ENCODE measurements around the gene COASY.
"Not testable (repeated sequence)": the region's sequence is repeated elsewhere in the genome, so short reads cannot be mapped to it uniquely, and the experiment has no call there.

The COASY gene

DNA sequence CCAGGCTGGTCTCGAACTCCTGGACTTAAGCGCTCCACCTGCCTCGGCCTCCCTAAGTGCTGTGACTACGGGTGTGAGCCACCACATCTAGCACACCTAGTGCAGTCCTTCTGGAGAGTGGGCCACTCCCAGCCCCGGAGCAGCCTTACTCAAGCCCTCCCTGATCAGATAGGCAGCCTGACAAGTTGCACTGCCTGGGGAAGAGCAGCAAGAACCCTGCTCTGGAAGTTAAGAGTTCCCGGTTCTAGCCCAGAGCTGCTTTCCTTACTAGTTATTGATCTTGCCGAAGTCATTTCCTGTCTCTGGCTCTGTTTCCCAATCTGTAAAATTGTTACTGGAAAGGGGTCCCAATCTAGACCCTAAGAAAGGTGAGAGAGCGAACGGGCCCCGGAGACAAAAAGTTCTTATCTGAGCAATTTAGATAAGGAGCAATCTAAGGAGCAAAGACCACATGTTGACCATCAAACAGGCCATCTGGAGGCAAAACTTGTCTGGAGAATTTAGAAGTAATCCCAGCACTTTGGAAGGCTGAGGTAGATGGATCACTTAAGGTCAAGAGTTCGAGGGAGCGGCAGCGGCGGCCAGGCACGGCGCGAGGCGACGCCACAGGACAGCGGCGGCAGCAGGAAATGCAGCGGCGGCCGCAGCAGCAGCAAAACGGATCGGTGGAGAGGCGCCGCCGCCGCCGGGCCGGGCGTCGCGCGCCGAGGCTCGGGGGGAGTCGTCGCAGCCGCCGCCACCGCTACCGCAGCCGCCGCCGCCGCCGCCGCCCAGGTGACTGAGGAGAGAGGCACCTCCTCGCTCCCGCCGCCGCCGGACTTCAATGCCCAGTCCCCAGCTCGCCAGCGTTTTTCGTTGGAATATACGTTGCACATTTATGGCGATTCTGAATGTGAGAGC is 30.2 kb upstream of the COASY start:
- peak; percentile 76 to 89 (median 82) for DNase-seq

- DNase-seq: no peak
These were observed 26.5 kb upstream of the COASY start for GRCh38 chr17:42535155-42536047.

GRCh38 chr17:42536048-42536371 is 25.9 kb upstream of the COASY start, which contains the start of gene NAGLU:
TSS of gene NAGLU (plus strand) at chr17:42536241. CDS start at chr17:42536273, 32 bp downstream.
- DNase-seq: peak; percentile 91 to 97 (median 95)

DNA sequence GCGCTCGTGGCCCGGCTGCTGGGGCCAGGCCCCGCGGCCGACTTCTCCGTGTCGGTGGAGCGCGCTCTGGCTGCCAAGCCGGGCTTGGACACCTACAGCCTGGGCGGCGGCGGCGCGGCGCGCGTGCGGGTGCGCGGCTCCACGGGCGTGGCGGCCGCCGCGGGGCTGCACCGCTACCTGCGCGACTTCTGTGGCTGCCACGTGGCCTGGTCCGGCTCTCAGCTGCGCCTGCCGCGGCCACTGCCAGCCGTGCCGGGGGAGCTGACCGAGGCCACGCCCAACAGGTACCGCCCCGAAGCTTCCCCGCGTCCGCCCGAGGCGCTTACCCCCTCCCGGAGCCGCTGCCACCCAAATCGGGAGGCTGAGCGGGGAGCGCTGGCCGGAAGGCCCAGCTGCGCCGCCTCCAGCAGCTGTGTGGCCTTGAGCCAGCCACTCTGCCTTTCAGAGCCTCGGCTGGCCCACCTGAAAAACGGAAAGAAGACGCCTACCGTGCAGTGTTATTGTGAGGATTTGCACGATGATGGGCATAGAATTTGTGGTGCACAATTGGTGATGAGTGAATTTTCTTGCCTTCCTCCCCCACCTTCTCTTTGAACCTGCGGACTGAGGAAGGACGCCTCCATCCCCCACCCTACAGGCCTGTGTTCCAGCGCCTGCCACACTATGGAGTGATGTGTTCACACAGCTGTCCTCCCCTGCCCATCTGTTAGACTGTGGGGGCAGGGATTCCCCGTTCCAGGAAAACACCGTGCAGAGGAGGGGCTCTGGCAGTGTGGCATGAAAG is 25.4 kb upstream of the COASY start:
- peak; percentile 80 to 91 (median 81) for DNase-seq

DNA sequence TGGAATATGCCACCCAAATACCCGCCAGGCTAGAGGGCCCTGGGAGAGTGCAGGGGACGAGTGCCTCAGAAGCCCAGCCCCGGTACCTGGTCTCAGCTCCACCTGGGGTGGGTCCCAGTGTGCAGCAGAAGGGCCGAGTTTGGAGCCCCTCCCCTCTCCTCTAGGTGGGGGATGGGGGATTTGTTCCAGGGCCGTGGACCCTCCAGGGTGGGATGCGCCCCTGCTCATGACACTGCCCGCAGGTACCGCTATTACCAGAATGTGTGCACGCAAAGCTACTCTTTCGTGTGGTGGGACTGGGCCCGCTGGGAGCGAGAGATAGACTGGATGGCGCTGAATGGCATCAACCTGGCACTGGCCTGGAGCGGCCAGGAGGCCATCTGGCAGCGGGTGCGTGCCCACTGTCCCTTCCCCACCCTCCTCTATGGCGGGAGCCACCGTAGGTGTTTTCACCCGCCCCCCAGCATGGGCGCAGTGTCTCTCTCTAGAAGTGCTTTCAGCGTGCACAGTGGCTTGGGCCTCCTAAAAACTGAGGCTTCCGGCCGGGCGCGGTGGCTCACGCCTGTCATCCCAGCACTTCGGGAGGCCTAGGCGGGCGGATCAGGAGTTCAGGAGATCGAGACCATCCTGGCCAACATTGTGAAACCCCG is 24.7 kb upstream of the COASY start:
- DNase-seq: no peak

- no peak for DNase-seq
These were observed 24.0 kb upstream of the COASY start for GRCh38 chr17:42537826-42538451.

GRCh38 chr17:42538482-42538881 is 23.5 kb upstream of the COASY start:
- DNase-seq: no peak

- not testable (repeated sequence) for DNase-seq
These were observed 21.4 kb upstream of the COASY start for GRCh38 chr17:42540558-42540957.

DNA sequence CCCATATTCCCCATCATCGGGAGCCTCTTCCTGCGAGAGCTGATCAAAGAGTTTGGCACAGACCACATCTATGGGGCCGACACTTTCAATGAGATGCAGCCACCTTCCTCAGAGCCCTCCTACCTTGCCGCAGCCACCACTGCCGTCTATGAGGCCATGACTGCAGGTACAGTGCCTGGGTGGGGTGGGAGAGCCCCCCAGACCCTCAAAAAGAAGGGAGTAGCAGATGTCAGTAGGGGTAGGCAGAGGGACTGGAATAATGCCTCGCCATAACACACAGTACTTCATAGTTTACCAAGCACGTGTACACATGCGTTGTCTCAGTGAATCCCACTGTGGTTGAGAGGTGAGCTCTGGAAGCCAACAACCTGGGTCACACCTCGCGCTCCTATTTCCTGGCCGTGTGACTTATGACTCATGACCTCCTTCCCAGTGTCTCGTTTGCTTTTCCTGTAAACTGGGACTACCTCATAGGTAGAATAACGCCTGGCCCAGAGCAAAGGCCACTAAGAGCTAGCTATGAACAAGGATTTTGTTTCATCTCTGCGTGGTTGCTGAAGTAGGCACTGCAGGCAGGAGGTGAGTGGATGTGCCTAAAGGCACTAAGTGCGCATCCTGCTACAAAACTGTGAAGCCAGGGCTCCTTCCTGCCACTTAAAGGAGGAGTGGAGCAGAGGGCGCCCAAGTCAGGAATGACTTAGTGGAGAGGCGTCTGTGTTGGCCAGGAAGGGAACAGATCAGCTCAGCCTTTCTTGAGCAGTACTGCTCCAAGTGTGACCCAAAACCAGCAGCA is 20.7 kb upstream of the COASY start:
- DNase-seq: no peak

- no peak for DNase-seq
These were observed 18.5 kb upstream of the COASY start for GRCh38 chr17:42543190-42544079.

GRCh38 chr17:42544874-42545283 is 17.1 kb upstream of the COASY start:
- DNase-seq: no peak

DNA sequence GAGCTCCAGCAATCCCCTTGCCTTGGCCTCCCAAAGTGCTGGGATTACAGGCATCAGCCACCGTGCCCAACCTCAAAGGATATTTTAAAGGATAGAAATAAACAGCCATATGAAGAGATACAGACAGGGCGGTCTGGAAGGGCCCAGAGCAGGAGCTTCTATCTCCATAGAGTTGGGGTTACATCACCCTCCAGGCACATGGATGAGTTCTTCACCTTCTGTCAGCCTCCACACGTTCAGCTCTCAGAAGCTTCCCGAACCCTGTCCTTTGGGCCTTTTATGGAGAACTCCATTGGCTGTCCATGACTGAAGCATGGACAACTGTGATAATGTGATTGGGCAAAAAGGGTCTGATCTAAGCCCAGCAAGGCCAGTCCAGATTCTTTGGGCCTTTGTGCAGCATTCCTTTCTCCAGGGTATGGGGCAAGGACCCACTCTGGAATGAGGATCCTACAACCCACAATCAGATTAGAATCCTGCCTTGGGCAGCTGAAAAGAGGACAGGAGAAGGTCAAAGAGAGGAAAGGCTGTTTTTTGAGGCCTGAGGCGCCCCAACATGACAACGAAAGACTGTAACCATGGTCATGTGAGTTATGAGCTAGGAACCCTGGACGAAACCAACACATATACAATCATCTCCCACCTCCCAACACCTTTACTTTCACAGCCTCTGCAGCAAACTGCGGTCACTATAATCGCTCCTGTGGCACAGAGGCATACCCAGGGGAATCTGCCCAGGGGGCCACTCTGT is 16.0 kb upstream of the COASY start:
- not testable (repeated sequence) for DNase-seq

DNA sequence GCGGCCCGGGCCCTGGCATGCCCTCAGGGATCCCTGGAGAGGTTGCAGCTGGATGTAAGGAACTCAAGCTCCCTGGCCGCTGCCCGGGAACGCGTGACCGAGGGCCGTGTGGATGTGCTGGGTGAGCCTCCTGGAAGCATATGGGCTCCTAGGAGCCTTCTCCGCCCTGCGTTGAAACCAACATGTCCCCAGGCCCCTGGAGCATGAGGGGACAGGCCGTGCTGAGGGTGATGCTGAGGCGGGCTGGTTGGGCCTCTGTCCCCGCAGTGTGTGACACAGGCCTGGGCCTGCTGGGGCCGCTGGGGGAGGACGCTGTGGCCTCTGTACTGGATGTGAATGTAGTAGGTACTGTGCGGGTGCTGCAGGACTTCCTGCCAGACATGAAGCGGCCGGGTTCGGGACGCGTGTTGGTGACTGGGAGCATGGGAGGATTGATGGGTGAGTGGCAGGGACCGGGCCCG is 14.9 kb upstream of the COASY start:
- DNase-seq: no peak

DNA sequence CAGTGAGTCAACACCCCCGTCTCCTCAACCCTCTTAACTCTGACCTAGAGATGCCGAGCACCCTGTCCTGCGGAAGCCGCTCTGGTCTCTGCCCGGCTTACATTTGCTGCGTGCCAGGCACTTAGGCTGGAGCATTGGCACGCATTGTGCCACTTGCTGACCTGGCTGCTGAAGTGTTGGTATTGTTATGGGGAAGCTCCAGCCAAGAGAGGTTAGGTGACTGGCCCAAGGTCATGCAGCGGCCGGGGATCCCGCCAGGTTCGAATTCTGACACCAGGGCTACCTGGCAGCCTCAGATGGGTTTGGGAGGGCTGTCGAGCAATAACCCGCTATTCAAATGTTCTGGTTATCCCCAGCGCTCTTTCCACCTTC is 14.3 kb upstream of the COASY start:
- no peak for DNase-seq

DNA sequence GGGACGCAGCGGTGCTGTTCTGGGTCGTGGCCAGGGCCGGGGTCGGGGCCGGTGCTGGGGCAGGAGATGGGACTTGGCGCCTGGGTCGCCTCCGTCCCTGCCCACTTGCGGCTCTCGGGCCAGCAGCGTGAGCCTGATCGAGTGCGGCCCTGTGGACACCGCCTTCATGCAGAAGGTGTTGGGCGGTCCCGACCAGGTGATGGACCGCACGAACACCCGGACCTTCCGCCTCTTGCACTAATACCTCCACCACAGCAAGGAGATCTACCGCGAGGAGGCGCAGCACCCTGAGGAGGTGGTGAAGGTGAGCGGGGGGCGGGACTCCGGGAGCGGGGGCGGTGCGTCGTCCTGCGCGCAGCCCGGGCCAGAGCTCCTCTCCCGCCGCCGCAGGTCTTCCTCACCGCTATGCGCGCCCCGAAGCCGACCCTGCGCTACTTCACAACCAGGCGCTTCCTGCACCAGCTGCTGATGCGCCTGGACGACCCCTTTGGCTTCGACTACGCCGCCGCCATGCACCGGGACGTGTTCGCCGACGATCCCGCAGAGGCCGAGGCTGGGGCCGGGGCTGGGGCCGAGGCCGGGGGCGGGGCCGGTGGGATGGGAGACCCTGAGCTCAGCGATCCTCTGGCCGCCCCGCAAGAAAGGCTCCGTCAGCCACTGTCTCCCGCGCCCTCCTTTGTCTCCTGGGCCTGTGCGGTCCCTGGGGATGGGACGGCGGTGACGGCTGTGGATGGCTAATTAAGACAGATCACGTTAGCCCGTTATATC is 13.7 kb upstream of the COASY start:
- DNase-seq: peak in 1 of 3 donors; percentile 25

DNA sequence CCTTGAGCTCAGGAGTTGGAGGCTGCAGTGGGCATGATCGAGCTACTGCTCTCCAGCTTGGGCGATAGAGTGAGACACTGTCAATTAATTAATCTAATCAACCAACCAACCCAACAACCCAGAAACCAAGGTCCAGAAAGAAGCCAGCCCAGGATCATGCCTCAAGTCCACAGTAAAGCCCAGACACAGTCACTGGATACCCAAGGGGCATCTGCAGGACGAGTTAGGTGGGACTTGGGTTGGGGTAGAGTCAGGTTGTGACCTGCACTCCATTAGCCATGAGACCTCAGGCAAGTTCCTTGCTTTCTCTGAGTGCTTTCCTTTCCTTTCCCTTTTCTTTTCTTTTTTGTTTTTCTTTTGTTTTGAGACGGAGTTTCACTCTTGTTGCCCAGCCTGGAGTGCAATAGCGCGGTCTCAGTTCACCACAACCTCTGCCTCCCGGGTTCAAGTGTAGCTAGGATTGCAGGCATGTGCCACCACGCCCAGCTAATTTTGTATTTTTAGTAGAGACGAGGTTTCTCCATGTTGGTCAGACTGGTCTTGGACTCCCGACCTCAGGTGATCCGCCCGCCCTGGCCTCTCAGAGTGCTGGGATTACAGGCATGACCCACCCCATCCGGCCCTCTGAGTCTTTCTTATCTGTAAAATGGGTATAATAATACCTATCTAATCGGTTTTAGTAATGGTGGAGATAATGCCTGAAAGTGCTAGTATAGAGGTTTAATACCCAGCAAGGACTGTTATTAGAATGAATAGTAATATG is 12.8 kb upstream of the COASY start:
- no peak for DNase-seq

- not testable (repeated sequence) for DNase-seq
These were observed 9.2 kb upstream of the COASY start, which contains the start of gene HSD17B1 for GRCh38 chr17:42552736-42553135. TSS of gene HSD17B1 (plus strand) at chr17:42552923. CDS start at chr17:42552934, 11 bp downstream.

Measured in suppressor macrophage treated with lipopolysaccharide for 1 hour (primary cell).